SU-DHL-6 (cell line): Measurements from ENCODE around the gene SART3.

Experiments used
- CTCF ChIP-seq: fragments of 200-600 bp; sonication (generic); IDR thresholded peaks from one replicate; pipeline ENCODE4 v1.5.1; 2017; ENCODE audit warnings: antibody characterized with exemption, mild to moderate bottlenecking, low read length, moderate library complexity; ENCODE audit not compliant: insufficient read depth, poor library complexity, severe bottlenecking
- EZH2phosphoT487 ChIP-seq: fragments of 200-600 bp; sonication (generic), shearing (Covaris generic); conservative IDR thresholded peaks from 2 replicates; pipeline ENCODE4 v1.6.1; 2018; ENCODE audit warnings: mild to moderate bottlenecking, antibody characterized with exemption, low read length, moderate library complexity, mixed read lengths

- TF ChIP-seq CTCF, result no peak
- no peak for TF ChIP-seq EZH2phosphoT487
Observed at GRCh38 chr12:108560321-108560721, 652 bp downstream of the SART3 start.
